H1 (cell line): ENCODE data around the gene UBE2B. TPM values are rescaled to one million over a fixed set of nuclear protein-coding genes. Genes with fewer than 3 reads are reported as not detected.

Experiments
- CBX5 ChIP-seq: fragments of 300-800, 300-1000 bp; sonication (generic); IDR thresholded peaks from 2 replicates; pipeline ENCODE4 v1.7.1; 2016; ENCODE audit warnings: antibody characterized with exemption, low read length, low read depth
- CEBPB ChIP-seq: IDR thresholded peaks from 2 replicates; pipeline ENCODE4 v1.6.1; 2012; ENCODE audit warnings: low read depth, low read length
- CTCF ChIP-seq, 3 experiments: IDR thresholded peaks; 1 replicate in 2 of 3; 2 replicates in 1 of 3; pipeline versions ENCODE4 v1.5.1 to v1.6.1; 2011; ENCODE audit warnings: low read length in 3 of 3, mild to moderate bottlenecking in 3 of 3, inconsistent platforms in 2 of 3, low read depth in 1 of 3, moderate library complexity in 1 of 3; ENCODE audit not compliant: insufficient read depth in 1 of 3; ENCODE audit errors: control extremely low read depth in 1 of 3
- KDM1A ChIP-seq: fragments of 200-600, 300-600 bp; sonication (generic); IDR thresholded peaks from 2 replicates; pipeline ENCODE4 v1.7.1; 2016; ENCODE audit warnings: mild to moderate bottlenecking, low read length, borderline replicate concordance
- MAFK ChIP-seq: IDR thresholded peaks from 2 replicates; pipeline ENCODE4 v1.6.1; 2012; ENCODE audit warnings: low read depth, mild to moderate bottlenecking, improper control_type of control experiment, low read length
- NANOG ChIP-seq: IDR thresholded peaks from 2 replicates; pipeline ENCODE4 v1.6.1; 2011; ENCODE audit warnings: low read length, low read depth, mild to moderate bottlenecking, inconsistent platforms; ENCODE audit not compliant: insufficient read depth, poor library complexity, severe bottlenecking
- SIRT6 ChIP-seq: IDR thresholded peaks from one replicate; pipeline ENCODE4 v1.7.1; 2012; ENCODE audit warnings: low read length, inconsistent platforms
- SP4 ChIP-seq: IDR thresholded peaks from 2 replicates; pipeline ENCODE4 v1.6.1; 2012; ENCODE audit warnings: low read length, inconsistent platforms
- SUZ12 ChIP-seq: fragments of 200-600 bp; sonication (generic); IDR thresholded peaks from 2 replicates; pipeline ENCODE4 v1.6.1; 2012; ENCODE audit warnings: mild to moderate bottlenecking, inconsistent platforms, low read length, moderate library complexity, mixed read lengths
- TAF1 ChIP-seq: IDR thresholded peaks from 2 replicates; pipeline ENCODE4 v1.6.1; 2011; ENCODE audit warnings: mild to moderate bottlenecking, low read depth, low read length
- TBP ChIP-seq: IDR thresholded peaks from 2 replicates; pipeline ENCODE4 v1.6.1; 2011; ENCODE audit warnings: low read depth, low read length, improper control_type of control experiment
- TEAD4 ChIP-seq: IDR thresholded peaks from 2 replicates; pipeline ENCODE4 v1.6.1; 2012; ENCODE audit warnings: low read depth, low read length, inconsistent platforms, mixed read lengths
- polyA plus RNA-seq, 7 experiments: library from polyadenylated mRNA; depleted of rRNA in 3 of 7; stranded (reverse) in 5 of 7; unstranded in 2 of 7; fragments of >200 nt in 5 of 7; fragments of 200-250 nt in 2 of 7; gene quantifications; 1 replicate in 5 of 7; 2 replicates in 1 of 7; 4 replicates in 1 of 7; pipeline versions ENCODE4 v1.2.1 to v1.2.3, GENCODE V29; 2011 to 2013; ENCODE audit warnings: missing spikeins in 2 of 7, mixed read lengths in 2 of 7
- total RNA-seq: library from RNA; stranded (reverse); fragmentation: NEBNext Ultra II Directional; extraction: Animal tissue kit (Norgen Biotek cat#: 25700); gene quantifications from 2 replicates; pipeline ENCODE4 v1.2.1, GENCODE V29; 2021

UBE2B gene
- total and polyA plus RNA-seq, 2 of the 8 experiments (the other 6 are each of a cell fraction or from before 2014, with no cell fraction given): 15.9 to 46.8 TPM

- TF ChIP-seq CTCF (IDR thresholded peaks at IDR 0.05; ENCODE audit: control extremely low read depth in 1 of 3, insufficient read depth in 1 of 3, low read depth in 1 of 3, low read length in 3 of 3) (no peak), TBP (peak; percentile 77), SUZ12 (no peak), CBX5 (no peak), MAFK (no peak), CEBPB (no peak), NANOG (no peak), TAF1 (no peak; the same call in 1 of the 2 replicates), SP4 (no peak), TEAD4 (no peak), KDM1A (no peak), SIRT6 (no peak)
- TF ChIP-seq, all 59 proteins: peak for 6
Observed at GRCh38 chr5:134371834-134372340, 518 bp downstream of the UBE2B start (continued).
